SW480 (cell line): ENCODE data around the gene CEP20.
"Not testable (repeated sequence)": the region's sequence is repeated elsewhere in the genome, so short reads cannot be mapped to it uniquely, and the experiment has no call there.

Experiments used
- DNase-seq: peaks from one replicate; pipeline ENCODE4 v3.0.0-alpha.2; 2016; ENCODE audit warnings: low spot score

CEP20 gene

DNA sequence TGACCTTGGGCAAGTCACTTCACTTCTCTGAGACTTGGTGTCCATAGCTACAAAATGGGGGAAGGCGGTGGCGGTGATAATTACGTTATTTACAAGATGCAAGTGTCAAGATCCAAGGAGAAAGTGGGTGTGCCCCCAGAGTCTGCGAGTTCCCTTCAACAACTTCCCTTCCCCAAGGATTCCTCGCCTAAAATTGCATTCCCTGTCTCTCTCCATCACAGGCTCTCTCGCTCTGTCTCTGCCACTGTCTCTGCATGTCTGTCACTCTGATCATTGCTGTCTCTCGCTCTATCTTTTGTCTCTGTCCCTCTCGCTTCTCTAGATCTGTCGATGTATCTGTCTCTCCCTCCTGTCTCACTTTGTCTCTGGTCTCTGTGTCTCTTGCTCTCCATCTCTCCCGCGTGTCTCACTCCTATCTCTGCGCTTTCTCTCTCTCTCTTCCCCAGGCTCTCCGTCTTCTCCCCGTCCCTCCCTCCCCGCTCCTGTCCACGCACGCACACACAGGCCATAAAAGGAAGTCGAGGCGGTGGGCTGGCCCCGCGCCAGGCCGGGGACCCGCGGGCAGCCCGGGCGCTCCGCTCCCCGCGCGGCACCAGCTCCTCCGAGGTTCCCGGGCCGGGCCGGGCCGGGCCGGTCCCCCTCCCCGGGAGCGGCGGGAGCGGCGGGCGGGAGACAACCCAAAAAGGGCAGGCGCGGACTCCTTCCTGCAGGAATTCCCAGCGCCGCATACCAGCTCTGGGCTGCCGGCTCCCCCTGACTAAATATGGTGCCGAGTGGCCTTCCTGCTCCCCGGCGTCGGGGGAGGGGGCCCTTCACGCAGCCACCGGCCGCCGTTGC is 30.5 kb downstream of the CEP20 start:
- DNase-seq = no peak

DNA sequence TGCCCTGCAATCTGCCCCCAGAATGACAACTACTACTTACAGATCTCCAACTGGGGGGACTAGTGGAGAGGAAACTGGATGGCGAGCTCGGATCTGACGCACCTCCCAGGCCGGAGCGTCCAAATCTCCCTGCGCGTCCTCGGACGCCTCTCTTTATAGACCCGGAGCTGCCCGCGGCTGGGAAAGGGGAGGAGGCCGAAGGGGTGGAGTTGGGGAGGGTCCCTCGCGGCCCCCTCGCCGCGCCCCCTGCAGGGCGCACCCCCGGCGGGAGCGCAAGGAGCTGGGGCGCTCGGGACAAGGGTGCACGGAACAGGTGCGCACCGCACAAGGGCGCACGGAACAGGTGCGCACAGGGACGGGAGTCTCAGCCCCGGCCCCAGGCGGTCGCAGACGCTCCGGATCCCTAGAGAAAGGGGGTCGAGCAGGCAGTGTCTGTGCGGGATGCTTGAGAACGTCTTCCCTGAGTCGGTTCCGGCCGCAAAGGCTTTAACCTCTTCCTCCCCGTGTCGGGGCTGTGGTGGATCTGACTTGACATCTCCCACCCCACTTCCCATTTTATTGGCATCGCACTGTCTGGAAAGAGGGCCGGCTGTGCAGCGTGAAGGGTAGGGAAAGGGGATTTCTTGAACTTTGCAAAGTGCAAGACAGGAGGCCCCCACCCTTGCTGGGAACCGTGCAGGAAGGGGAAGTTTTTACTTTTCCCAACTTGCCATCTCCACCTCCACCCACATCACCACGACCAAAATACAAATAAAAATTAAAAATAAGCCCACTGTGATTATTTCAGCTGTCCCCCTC is 31.3 kb downstream of the CEP20 start, which contains the start of gene MYH11:
Gene MYH11, minus strand, starts transcription at position 128 of the 798 bp plus-strand sequence. CDS start 18,776 bp downstream, outside the sequence.
- DNase-seq = no peak

DNA sequence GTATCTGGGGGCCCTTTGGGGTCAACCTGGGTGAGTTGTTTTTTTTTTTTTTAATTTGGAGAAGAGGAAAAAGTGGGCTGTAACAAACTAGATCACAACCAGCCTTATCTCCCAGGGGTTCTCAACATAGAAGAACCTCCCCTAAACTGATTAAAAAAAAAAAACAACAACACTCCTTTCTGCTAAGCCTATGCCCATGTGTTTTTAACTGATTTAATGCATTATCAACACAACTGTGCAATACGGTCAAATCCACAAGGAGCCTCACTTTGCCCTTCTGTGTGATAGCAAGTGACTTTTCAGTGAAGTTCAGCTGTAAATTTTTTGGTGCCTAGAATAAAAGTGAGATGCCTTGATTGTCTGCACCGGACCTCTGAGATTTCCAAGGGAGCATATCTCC is 32.2 kb downstream of the CEP20 start:
- DNase-seq = no peak

DNA sequence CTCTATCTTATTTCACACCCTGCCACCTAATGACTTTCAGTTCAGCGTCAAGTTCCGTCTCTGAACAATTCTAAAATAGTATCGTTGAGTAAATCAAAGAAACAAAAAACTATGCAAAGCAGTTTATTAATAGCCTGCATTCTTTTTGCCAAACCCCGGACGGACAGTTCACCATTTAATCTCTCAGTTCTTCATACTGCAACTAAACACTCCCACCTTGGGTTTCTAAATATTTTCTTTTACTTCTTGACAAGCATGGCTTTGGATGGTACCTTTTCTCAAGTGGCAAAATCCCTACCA is 32.7 kb downstream of the CEP20 start:
- DNase-seq = no peak

DNA sequence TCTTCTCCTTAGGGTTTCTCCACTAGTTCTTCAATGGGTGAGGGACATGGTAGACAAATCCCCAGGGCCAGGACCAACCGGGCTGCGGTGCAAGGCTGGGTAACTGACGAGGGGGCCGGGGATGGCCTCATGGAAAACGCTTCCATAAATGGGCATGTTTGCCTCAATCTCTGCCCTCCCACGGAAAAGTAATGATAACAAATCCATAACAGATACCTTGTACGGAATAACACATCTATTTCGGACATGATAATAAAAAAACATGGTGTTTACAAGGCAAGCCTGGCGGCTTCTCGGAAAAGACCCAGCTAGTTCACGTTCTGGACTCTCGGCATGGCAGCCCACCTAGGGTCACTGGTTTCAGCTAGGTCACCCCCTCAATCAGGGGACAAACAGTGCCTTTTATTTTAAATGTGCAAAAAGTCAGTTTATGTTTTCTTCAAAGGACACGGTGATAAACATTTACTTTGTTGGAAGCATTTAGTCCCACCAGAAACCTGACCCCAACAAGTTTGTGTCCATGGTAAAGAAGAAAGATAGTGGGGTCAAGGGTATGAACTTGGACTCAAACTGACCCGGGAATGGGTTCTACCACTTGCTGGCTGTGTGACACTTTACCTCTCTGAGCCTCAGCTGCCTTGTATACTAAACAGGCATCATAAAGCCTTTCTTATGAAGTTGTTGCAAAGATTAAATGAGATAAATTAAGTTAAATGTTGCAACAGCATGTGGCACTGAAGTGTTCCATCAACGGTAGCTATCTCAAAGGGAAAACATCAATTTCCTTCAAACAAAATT is 33.3 kb downstream of the CEP20 start:
- DNase-seq = no peak

DNA sequence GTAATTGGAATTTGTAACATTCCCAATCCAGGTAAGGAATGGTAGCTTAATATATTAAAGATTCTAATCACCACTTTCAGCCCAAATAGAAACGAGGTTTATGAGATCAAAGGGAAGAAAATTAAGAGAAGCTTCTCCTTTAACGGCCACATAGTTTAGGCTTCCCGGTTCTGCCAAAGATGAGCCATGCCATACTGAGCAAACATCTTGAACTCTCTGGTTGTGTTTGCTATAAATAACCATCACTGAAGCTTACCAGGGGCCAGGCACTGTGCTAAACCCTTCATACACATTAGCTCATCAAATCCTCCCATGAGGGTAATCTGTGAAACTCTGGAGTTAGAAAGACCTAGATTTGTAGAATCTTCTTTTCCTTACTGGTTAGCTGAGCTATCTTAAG is 34.3 kb downstream of the CEP20 start:
- no peak for DNase-seq

DNA sequence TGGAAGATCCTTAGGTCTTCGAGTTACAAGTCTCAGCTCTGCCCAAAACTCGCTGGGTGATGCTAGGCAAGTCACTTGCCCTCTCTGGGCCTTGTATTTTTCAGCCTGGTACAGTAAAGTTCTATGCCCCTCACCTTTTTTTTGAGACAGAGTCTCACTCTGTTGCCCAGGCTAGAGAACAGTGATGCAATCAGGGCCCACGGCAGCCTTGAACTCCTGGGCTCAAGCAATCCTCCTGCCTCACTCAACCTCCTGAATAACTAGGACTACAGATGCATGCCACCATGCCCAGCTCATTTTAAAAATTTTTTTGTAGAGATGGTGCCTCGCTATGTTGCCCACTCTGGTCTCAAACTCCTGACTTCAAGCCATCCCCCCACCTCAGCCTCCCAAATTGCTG is 35.4 kb downstream of the CEP20 start:
- no peak for DNase-seq

DNA sequence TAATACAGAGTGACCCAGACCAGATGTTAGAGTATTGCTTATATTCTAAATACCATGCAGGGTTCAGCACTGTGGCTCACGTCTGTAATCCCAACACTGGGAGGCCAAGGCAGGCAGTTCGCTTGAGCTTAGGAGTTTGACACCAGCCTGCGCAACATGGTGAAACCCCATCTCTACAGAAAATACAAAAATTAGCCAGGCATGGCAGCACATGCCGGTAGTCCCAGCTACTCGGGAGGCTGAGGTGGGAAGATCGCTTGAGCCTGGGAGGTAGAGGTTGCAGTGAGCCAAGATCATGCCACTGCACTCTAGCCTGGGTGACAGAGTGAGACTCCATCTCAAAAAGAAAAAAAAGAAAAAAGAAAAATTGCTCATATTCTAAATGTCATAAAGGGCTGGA is 37.8 kb downstream of the CEP20 start:
- DNase-seq = not testable (repeated sequence)

DNA sequence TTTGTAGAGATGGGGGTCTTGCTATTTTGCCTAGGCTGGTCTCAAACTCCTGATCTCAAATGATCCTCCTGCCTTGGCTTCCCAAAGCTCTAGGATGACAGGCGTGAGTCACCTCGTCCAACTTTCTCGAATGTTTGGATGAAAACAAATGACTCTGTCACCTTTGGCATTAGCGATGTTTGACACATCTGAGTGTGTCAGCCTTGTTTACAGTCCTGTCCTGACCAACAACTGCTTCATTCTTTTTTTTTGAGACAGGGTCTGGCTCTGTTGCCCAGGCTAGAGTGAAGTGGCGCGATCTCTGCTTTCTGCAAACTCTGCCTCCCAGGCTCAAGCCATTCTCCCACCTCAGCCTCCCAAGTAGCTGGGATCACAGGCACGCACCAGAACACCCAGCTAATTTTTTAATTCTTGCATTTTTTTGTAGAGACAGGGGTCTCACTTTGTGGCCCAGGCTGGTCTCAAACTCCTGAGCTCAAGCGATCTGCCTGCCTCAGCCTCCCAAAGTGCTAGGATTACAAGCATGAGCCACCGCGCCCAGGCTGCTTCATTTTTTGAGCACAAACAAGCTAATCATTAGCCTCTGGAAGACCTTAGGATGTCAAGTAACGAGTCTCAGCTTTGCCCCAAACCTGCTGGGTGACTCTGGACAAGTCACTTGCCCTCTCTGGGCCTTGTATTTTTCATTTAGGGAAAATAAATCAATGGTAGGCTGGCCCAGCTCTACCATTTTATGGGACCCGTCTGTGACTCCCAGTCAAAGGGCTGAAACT is 39.0 kb downstream of the CEP20 start:
- no peak for DNase-seq

DNA sequence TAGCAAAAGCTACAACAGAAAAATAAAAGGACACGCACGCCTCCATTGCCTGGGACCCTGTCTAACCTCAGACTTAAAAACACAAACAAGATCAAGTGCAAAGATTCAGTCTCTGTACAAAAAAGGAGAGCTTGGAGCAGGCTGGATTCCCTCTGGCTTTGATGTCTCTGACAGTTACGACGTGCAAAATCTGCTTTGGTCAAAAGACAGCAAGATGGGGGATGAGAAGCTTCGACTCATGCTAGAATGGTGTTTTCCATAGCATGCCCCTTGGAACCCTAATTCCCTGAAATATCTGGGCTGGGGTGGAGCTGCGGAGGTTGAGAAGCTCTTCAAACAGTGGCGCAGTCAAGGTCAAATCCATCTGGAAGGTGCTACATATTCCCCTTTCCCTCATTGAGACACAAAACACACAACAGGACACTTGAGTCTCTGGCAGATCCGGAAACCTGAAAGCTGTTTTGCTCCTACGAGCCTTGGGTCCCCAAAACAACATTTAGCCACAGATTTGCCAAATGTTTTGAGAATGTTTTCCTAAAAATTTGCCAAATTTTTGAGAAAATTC is 40.7 kb downstream of the CEP20 start:
- DNase-seq = no peak

DNA sequence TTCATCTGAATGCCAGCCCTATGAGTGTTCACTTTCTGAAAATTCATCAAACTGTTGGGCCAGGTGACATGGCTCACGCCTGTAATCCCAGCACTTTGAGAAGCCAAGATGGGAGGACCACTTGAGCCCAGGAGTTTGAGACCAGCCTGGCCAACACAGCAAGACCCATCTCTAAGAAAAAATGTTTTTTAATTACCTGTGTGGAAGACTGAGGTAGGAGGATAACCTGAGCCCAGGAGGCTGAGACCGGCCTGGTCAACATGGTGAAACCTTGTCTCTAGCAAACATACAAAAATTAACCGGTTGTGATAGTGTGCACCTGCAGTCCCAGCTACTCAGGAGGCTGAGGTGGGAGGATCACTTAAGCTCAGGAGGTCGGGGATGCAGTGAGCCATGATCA is 41.9 kb downstream of the CEP20 start:
- DNase-seq = no peak

DNA sequence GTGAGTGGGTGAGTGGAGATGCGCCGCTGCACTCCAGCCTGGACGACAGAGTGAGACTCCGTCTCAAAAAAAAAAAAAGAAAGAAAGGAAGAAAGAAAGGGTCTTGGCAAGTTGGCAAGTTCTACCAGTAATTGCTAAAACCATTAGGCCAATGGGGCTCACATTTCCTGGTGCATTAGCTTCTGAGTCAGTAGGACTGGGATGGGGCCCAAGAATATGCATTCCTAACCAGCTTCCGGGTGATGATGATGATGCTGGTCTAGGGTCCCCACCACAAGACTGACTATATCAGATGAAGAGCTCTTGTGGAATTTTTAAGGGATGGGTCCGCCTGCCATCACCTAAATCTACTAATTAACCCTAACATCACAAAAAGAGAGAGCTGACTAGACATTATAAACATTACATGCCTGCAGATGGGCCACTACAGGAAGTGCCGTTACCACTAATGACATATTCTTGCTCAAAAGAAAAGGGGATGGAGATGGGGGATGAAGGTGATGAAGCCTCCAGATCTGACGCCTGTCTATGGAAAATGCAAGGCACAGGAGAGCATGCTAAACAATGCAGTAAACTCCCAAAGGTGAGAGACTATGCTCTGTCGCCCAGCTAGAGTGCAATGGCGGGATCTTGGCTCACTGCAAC is 44.6 kb downstream of the CEP20 start:
- DNase-seq = no peak

DNA sequence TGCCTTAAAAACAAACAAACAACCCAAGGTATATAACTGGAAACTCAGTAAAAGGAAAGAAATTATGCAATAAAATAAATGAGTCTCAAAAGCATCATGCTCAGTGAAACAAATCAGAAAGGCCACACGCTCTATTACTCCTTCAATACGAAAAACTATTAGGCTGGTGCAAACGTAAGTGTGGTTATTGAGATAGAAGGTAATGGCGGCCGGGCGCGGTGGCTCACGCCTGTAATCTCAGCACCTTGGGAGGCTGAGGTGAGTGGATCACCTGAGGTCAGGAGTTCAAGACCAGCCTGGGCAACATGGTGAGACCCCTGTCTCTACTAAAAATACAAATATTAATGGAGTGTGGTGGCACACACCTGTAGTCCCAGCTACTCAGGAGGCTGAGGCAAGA is 49.2 kb downstream of the CEP20 start:
- not testable (repeated sequence) for DNase-seq

DNA sequence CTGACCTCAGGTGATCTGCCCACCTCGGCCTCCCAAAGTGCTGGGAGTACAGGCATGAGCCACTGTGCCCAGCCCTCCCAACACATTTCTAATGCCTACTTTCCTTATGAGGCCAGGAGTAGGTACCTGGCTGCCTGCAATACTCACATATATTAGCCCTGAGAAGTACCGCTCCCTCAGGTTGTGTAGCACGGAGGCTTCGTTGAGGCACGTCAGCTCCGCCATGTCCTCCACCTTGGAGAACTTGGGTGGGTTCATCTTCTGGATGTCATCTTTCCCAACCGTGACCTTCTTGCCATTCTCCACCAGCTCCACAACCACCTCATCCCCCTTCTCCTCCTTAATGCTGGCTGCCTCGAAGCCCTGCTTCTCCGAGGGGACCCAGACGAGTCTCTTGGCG is 50.6 kb downstream of the CEP20 start:
- no peak for DNase-seq

DNA sequence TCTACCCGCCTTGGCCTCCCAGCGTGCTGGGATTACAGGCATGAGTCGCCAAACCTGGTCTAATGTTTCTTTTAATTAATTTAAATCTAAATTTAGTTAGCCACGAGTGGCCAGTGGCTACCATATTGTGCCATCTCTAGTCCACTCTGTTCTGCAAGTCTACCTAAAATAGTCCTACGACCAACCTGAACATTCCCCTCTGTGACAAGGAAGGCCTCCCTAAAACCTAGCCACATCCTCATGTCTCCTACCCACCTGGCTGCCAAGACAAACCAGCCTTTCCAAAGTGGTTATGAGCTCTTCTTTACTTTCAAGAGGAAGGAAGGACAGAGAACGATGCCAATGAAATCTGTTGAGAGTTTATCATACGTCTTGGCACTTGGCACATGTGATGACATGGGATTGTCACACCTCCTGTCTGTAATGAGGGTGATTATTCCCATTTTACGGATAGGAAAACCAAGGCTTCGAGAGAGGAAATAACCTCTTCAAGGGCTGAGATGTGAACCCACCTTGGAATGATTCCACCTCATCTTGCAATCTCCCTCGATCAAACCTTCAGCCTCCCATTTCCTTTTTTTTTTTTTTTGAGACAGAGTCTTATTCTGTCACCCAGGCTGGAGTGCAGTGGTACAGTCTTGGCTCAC is 51.3 kb downstream of the CEP20 start:
- no peak for DNase-seq

DNA sequence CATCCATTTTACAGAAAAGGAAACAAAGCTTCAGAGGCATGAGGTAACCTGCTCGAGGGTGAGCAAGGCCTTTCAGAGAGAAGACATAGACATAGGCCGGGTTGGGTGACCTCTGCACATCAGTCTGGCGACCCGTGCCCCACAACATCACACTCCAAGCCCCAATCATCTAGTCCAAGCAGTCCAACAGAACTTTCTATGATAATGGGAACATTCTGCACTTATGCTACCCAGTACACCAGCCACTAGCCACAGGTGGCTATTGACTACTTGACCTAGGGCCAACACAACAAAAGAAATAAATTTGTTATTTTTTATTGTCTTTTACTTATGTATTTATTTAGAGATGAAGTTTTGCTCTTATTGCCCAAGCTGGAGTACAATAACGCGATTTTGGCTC is 52.3 kb downstream of the CEP20 start:
- DNase-seq = no peak

DNA sequence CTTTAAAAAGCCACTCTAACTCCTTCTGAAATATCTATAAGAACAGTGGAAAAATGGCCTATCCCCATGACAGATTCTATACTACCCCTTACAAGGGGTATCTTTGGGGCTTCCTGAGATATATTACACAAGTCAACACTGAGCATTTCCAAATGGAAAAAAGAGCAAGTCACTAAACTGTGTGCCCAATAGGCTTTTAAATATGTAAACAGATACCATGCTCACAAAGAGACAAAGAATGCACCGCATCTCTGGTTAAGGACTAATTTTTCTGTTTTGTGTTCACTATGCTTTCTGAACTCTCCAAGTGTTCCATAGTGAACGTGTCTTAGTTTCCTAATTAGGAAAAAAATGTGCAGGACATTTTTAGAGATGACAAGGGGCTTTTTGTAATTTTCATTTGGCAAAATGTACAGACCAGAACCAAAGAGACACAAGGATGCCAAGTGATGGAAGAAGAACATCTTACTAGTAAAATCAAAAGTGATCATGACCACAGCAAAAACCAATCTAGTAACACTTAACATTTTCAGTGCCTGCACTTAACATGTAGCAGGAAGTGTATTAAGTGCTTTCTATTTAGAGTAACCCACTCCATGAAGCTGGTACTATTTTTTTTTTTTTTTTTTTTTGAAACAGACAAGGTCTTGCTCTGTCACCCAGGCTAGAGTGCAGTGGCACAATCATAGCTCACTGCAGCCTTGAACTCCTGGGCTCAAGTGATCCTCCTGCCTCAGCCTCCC is 53.1 kb downstream of the CEP20 start:
- no peak for DNase-seq

DNA sequence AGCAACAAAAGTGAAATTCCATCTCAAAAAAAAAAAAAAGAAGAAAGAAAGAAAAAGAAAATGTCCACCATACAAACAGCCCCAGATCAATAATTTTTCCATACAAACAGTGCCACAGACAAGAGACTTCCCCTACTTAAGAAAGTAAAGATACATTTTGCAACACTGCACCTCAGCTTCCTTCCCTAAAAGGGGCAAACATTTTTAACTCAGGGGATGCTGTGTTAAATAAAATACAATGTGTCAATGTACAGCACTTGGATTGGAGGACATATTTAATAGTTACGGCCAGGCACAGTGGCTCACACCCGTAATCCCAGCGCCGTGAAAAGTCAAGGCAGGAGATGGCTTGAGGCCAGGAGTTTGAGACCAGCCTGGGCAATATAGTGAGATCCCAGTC is 53.9 kb downstream of the CEP20 start:
- no peak for DNase-seq

DNA sequence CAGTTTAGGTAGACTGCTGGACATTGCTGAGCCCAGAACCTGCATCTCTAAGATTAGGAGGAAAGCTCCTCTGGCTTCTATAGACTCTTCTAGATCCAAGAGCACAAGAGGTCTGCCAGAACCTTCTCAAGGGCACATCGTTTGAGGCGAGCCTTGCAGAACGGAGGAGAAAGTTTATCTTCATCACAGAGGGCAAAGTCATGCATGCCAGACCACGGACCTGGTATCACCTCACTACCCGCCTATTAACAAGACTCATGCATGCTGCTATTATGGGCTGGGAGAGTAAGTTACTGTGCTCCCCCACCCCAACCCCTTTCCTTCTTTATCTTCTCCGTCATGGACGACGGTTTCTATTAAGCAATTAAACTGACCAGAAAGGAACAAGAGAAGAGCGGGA is 54.9 kb downstream of the CEP20 start:
- no peak for DNase-seq

DNA sequence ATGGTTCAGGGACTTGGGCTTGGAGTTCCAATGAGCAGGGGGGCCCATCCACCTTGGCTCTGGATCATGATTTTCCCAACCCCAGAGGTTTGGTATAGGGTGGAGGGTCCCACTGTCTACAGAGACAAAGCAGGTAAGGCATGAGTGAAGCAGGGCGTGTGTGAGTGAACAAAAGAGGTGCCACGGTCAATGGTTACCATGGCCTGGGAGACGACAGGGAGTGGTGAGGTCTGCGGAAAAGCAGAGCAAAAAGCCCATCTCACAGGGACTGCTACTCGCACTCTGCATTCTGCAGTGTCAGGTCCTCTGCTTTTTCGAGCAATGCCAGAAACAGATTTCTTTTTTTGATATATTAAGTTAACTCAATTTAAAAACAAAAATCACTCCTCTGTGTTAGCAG is 56.2 kb downstream of the CEP20 start:
- no peak for DNase-seq
